Measurements from ENCODE around the gene RASSF3. TPM values are rescaled to one million over a fixed set of nuclear protein-coding genes. Genes with fewer than 3 reads are reported as not detected.

Gene RASSF3
- polyA plus RNA-seq, 1 donor from 2014 or later = 0.06 TPM

DNA sequence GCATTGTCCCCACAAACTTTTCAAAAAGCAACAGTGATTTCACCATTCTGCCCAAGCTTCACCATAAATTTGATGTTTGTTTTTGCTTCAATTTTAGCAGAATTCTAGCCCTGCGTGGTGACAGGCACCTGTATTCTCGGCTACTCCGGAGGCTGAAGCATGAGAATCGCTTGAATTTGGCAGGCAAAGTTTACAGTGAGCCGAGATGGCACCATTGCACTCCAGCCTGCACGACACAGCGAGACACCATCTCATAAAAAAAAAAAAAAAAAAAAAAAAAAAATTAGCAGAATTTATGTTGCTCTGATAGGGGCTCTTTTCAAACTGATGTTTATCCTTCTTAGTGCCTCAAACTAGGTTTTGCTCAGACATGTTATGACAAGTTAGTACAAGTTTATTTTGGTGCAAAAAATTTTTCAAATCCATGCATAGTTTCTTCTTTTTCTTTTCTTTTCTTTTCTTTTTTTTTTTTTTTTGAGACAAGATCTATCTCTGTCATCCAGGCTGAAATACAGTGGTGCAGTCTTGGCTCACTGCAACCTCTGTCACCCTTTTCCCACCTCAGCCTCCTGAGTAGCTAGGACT lies 24.3 kb downstream of the RASSF3 start:
- no peaks in the 10 kb centered on the region for H3K9me3 ChIP-seq (ENCODE audit: low read length)
- no peaks in the 10 kb centered on the region for H3K27me3 ChIP-seq (ENCODE audit: insufficient read depth, low read depth, low read length)
- no peak for TF ChIP-seq RAD21 (conservative IDR thresholded peaks at IDR 0.05)
- TF ChIP-seq, protein P1, sequence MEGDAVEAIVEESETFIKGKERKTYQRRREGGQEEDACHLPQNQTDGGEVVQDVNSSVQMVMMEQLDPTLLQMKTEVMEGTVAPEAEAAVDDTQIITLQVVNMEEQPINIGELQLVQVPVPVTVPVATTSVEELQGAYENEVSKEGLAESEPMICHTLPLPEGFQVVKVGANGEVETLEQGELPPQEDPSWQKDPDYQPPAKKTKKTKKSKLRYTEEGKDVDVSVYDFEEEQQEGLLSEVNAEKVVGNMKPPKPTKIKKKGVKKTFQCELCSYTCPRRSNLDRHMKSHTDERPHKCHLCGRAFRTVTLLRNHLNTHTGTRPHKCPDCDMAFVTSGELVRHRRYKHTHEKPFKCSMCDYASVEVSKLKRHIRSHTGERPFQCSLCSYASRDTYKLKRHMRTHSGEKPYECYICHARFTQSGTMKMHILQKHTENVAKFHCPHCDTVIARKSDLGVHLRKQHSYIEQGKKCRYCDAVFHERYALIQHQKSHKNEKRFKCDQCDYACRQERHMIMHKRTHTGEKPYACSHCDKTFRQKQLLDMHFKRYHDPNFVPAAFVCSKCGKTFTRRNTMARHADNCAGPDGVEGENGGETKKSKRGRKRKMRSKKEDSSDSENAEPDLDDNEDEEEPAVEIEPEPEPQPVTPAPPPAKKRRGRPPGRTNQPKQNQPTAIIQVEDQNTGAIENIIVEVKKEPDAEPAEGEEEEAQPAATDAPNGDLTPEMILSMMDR (IDR thresholded peaks at IDR 0.05; ENCODE audit: poor library complexity, severe bottlenecking) = no peak
- TF ChIP-seq POLR2AphosphoS5 (IDR thresholded peaks at IDR 0.05) = no peak
- TF ChIP-seq TAF1 (IDR thresholded peaks at IDR 0.05; ENCODE audit: low read depth) = no peak
- TF ChIP-seq SMC3 (conservative IDR thresholded peaks at IDR 0.05; ENCODE audit: poor library complexity) = no peak
- TF ChIP-seq, protein P2, sequence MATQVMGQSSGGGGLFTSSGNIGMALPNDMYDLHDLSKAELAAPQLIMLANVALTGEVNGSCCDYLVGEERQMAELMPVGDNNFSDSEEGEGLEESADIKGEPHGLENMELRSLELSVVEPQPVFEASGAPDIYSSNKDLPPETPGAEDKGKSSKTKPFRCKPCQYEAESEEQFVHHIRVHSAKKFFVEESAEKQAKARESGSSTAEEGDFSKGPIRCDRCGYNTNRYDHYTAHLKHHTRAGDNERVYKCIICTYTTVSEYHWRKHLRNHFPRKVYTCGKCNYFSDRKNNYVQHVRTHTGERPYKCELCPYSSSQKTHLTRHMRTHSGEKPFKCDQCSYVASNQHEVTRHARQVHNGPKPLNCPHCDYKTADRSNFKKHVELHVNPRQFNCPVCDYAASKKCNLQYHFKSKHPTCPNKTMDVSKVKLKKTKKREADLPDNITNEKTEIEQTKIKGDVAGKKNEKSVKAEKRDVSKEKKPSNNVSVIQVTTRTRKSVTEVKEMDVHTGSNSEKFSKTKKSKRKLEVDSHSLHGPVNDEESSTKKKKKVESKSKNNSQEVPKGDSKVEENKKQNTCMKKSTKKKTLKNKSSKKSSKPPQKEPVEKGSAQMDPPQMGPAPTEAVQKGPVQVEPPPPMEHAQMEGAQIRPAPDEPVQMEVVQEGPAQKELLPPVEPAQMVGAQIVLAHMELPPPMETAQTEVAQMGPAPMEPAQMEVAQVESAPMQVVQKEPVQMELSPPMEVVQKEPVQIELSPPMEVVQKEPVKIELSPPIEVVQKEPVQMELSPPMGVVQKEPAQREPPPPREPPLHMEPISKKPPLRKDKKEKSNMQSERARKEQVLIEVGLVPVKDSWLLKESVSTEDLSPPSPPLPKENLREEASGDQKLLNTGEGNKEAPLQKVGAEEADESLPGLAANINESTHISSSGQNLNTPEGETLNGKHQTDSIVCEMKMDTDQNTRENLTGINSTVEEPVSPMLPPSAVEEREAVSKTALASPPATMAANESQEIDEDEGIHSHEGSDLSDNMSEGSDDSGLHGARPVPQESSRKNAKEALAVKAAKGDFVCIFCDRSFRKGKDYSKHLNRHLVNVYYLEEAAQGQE (IDR thresholded peaks at IDR 0.05; ENCODE audit: borderline replicate concordance) = no peak
- no peak for TF ChIP-seq EZH2 (IDR thresholded peaks at IDR 0.05; ENCODE audit: borderline replicate concordance, insufficient read depth, low read length, poor library complexity, severe bottlenecking)
- TF ChIP-seq EP300 (conservative IDR thresholded peaks at IDR 0.05; ENCODE audit: poor library complexity, severe bottlenecking) = no peak
- TF ChIP-seq MXI1 (conservative IDR thresholded peaks at IDR 0.05; ENCODE audit: poor library complexity, severe bottlenecking) = no peak
- H3F3A ChIP-seq (ENCODE audit: insufficient read depth, low read length, poor library complexity, severe bottlenecking) = no peaks in the 10 kb centered on the region
- H3K4me2 ChIP-seq (ENCODE audit: low read length) = no peak overlapping the region
- H3K4me3 ChIP-seq (ENCODE audit: low read length) = no peak overlapping the region
- no peaks in the 10 kb centered on the region for H3K36me3 ChIP-seq (ENCODE audit: insufficient read depth, low read length)
- H3K27ac ChIP-seq (ENCODE audit: low read length) = no peak overlapping the region
- no peak overlapping the region for H3K9ac ChIP-seq (ENCODE audit: low read length)
- no peaks in the 10 kb centered on the region for H3K9me2 ChIP-seq (ENCODE audit: insufficient read depth, low read length)
- H3K79me2 ChIP-seq (replicated peaks; ENCODE audit: insufficient read depth, low read length) = no peaks in the 10 kb centered on the region
- H4K20me1 ChIP-seq (ENCODE audit: insufficient read depth) = no peaks in the 10 kb centered on the region
- no peak overlapping the region for H2AFZ ChIP-seq (ENCODE audit: low read depth, low read length)

DNA sequence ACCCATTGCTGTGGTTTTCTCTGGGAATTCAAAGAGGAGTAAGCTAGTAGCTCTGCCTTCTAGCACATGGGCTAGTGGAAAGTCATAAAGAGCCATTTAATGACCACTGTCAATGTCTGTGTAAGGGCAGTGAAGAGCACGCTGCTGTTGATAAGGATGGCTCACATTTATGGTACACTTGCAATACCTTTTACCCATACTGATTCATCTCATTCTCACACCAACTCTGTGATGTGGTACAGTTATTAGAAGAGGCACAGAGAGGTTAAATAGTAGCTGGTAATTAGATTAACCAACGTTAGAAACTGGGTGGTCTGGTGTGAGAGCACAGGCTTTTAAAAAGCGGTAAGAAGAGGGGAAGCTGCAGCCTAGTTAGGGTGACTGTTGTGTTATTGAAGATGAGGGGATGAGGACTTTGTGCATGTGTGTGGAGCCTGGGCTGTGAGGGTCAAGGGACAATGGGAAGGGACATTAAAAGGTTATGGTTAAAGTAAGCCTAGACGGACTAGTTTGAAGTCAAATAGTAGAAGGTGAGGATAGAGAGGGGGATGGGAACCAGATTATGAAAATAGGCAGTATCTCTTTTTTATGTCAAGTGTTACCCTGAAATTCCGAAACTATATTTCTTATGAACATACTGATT lies 25.2 kb downstream of the RASSF3 start:
- no peak overlapping the region for H3K27ac ChIP-seq (ENCODE audit: low read length)
- H3K4me3 ChIP-seq (ENCODE audit: low read length) = no peak overlapping the region
- no peaks in the 10 kb centered on the region for H3K9me3 ChIP-seq (ENCODE audit: low read length)
- H3K79me2 ChIP-seq (replicated peaks; ENCODE audit: insufficient read depth, low read length) = no peaks in the 10 kb centered on the region
- H3K9ac ChIP-seq (ENCODE audit: low read length) = no peak overlapping the region
- no peaks in the 10 kb centered on the region for H3K9me2 ChIP-seq (ENCODE audit: insufficient read depth, low read length)
- no peaks in the 10 kb centered on the region for H3K27me3 ChIP-seq (ENCODE audit: insufficient read depth, low read depth, low read length)
- no peak overlapping the region for H3K4me2 ChIP-seq (ENCODE audit: low read length)
- TF ChIP-seq RAD21 (conservative IDR thresholded peaks at IDR 0.05) (no peak), MXI1 (conservative IDR thresholded peaks at IDR 0.05; ENCODE audit: poor library complexity, severe bottlenecking) (no peak), POLR2AphosphoS5 (IDR thresholded peaks at IDR 0.05) (no peak), SMC3 (conservative IDR thresholded peaks at IDR 0.05; ENCODE audit: poor library complexity) (no peak)
- no peaks in the 10 kb centered on the region for H3F3A ChIP-seq (ENCODE audit: insufficient read depth, low read length, poor library complexity, severe bottlenecking)
- no peaks in the 10 kb centered on the region for H3K36me3 ChIP-seq (ENCODE audit: insufficient read depth, low read length)
- H4K20me1 ChIP-seq (ENCODE audit: insufficient read depth) = no peaks in the 10 kb centered on the region
- no peak overlapping the region for H2AFZ ChIP-seq (ENCODE audit: low read depth, low read length)

All from neural cell (in vitro differentiated cells).